ENCODE data around the gene PSAT1. TPM values are rescaled to one million over a fixed set of nuclear protein-coding genes. Genes with fewer than 3 reads are reported as not detected.

Gene PSAT1
- total and polyA plus RNA-seq, 2 of the 13 experiments (the other 11 are each of a cell fraction or from before 2014, with no cell fraction given): 135 to 229 TPM

DNA sequence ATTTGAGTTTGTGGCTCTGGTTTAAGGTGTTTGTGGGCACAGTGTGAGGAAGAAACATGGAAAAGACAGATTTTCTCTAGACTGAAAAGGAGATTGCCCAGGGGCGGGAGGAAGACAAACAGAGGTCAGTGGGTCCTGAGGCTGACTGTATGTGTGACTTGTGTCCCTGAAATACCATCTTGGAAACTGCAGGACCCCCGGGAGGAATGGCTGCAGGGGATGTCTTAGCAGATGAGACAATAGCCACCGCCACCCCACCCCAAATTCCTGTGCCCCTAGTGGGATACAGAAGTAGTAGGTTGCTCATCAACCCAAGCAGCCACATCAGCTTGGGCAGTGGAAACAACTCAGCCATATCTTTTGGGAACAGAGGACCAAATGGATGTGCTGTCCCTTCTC is 1.7 kb upstream of the PSAT1 start:
- H3K36me3 ChIP-seq (replicated peaks in 1 of 2; ENCODE audit: control insufficient read depth in 1 of 2, insufficient read depth in 2 of 2, low read length in 2 of 2): peaks cover 0 to 4% of the 10 kb centered on the region in 2 experiments; a peak in 1 of 5 replicates
- ATAC-seq (no peak), DNase-seq (ENCODE audit: low spot score) (no peak), FAIRE-seq (no peak)
- intact Hi-C loops (cut with micrococcal nuclease; ENCODE audit: unreplicated experiment) (loop anchor here (2.0 to 10.0 kb wide), 2 partner anchors 16 to 260 kb away; partner anchors contain the start of gene GNAQ), in situ Hi-C loops (cut with HindIII; ENCODE audit: extremely low pct_ligation_motif_present, low pct_unique_long_range_greater_than_20kb) (no loop called here)
- H3K4me1 ChIP-seq (ENCODE audit: insufficient read depth, low read length): peaks cover 75% of the 10 kb centered on the region
- no TSS peak for BruUV-seq (replicated peaks)
- no peaks in the 10 kb centered on the region for H3K9me3 ChIP-seq (ENCODE audit: low read length)
- ChIA-PET POLR2A (interaction anchor here (2.1 to 6.7 kb wide), 6 partner anchors 9 to 59 kb away, joined by 8 to 114 read pairs (median 48); partner anchors contain the start of gene CEP78), CTCF (ENCODE audit: low intra/inter-chr PET ratio, low total read pairs) (interaction anchor here (2.1 kb wide), 1 partner anchor 34 kb away, joined by 5 read pairs; no protein-coding TSS in a partner anchor)
- H4K20me1 ChIP-seq (ENCODE audit: insufficient read depth, low read length): peaks cover 19% of the 10 kb centered on the region
- no peak overlapping the region for H2AFZ ChIP-seq (ENCODE audit: low read length)
- H3K4me3 ChIP-seq (replicated peaks in 1 of 3; ENCODE audit: insufficient read depth in 1 of 3, low read depth in 2 of 3, low read length in 3 of 3): peak overlapping the region in 2 of 3 experiments; percentile 71 to 95; a peak in 3 of 6 replicates
- peak overlapping the region; percentile 98 for H3K9ac ChIP-seq (ENCODE audit: insufficient read depth, low read depth, low read length)
- 44% methylated on average over 3 of the region's 3 CpGs for WGBS (ENCODE audit: low lambda C conversion rate)
- H3K4me2 ChIP-seq (ENCODE audit: low read depth, low read length): peak overlapping the region; percentile 97
- no peaks in the 10 kb centered on the region; a peak in 2 of 5 replicates for H3K27me3 ChIP-seq (ENCODE audit: control insufficient read depth in 1 of 2, insufficient read depth in 2 of 2, low read length in 2 of 2)
- H3K27ac ChIP-seq (ENCODE audit: extremely low read length, insufficient read depth, low read length): peak overlapping the region; percentile 97
- H3K79me2 ChIP-seq (ENCODE audit: insufficient read depth, low read length): peaks cover 32% of the 10 kb centered on the region
- TF ChIP-seq SOX6 (IDR thresholded peaks at IDR 0.05): no peak
- TF ChIP-seq SOX6 (CRISPR knock-in tag; IDR thresholded peaks at IDR 0.05): 0 out of 2 replicates have a peak, but pooled peaks have one; percentile 3
- TF ChIP-seq ZNF772 (CRISPR knock-in tag; IDR thresholded peaks at IDR 0.05): 0 out of 2 replicates have a peak, but pooled peaks have one; percentile 30
- TF ChIP-seq NR0B2 (CRISPR knock-in tag; IDR thresholded peaks at IDR 0.05): no peak
- TF ChIP-seq, protein P1, sequence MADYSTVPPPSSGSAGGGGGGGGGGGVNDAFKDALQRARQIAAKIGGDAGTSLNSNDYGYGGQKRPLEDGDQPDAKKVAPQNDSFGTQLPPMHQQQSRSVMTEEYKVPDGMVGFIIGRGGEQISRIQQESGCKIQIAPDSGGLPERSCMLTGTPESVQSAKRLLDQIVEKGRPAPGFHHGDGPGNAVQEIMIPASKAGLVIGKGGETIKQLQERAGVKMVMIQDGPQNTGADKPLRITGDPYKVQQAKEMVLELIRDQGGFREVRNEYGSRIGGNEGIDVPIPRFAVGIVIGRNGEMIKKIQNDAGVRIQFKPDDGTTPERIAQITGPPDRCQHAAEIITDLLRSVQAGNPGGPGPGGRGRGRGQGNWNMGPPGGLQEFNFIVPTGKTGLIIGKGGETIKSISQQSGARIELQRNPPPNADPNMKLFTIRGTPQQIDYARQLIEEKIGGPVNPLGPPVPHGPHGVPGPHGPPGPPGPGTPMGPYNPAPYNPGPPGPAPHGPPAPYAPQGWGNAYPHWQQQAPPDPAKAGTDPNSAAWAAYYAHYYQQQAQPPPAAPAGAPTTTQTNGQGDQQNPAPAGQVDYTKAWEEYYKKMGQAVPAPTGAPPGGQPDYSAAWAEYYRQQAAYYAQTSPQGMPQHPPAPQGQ (CRISPR knock-in tag; IDR thresholded peaks at IDR 0.05; ENCODE audit: borderline replicate concordance): no peak
- TF ChIP-seq ZNF687 (CRISPR knock-in tag; IDR thresholded peaks at IDR 0.05): peak; percentile 2; the same call in 1 of the 2 replicates
- TF ChIP-seq USF2 (IDR thresholded peaks at IDR 0.05; ENCODE audit: low read depth, low read length): no peak
- 0 out of 2 replicates have a peak, but pooled peaks have one; percentile 10 for TF ChIP-seq USF2 (CRISPR knock-in tag; IDR thresholded peaks at IDR 0.05; ENCODE audit: borderline replicate concordance)

All from HepG2 (cell line).